ENCODE results near the gene PLOD2.

PLOD2 gene

GRCh38 chr3:146156095-146156494, 4.9 kb downstream of the PLOD2 start:
- Histone ChIP-seq H3K79me2 (ENCODE audit: insufficient read depth, low read length) (no peaks in the 10 kb centered on the region), H3K9me3 (ENCODE audit: insufficient read depth, low read depth, low read length) (no peaks in the 10 kb centered on the region)

GRCh38 chr3:146154995-146155394, 6.0 kb downstream of the PLOD2 start:
- Histone ChIP-seq H3K36me3 (ENCODE audit: insufficient read depth, low read length) (no peaks in the 10 kb centered on the region), H3K9me3 (ENCODE audit: insufficient read depth, low read depth, low read length) (no peaks in the 10 kb centered on the region), H4K20me1 (ENCODE audit: insufficient read depth, low read length, poor library complexity, severe bottlenecking) (no peaks in the 10 kb centered on the region), H3K27me3 (ENCODE audit: insufficient read depth, low read length, poor library complexity, severe bottlenecking) (no peaks in the 10 kb centered on the region), H3K4me2 (ENCODE audit: low read depth, low read length, poor library complexity, severe bottlenecking) (no peak overlapping the region), H3K9ac (ENCODE audit: low read depth, low read length, poor library complexity, severe bottlenecking) (no peak overlapping the region), H2AFZ (ENCODE audit: low read length) (no peak overlapping the region), H3F3A (ENCODE audit: low read depth) (no peaks in the 10 kb centered on the region), H3K79me2 (ENCODE audit: insufficient read depth, low read length) (no peaks in the 10 kb centered on the region), H3K4me3 (ENCODE audit: low read length, poor library complexity, severe bottlenecking) (no peak overlapping the region), H3K4me1 (ENCODE audit: insufficient read depth, low read length, poor library complexity, severe bottlenecking) (no peaks in the 10 kb centered on the region), H3K9me2 (replicated peaks; ENCODE audit: low read depth, low read length) (no peaks in the 10 kb centered on the region)
- TF ChIP-seq EZH2phosphoT487 (IDR thresholded peaks at IDR 0.05; ENCODE audit: borderline replicate concordance) (no peak), CTCF (conservative IDR thresholded peaks at IDR 0.05; ENCODE audit: low read length) (no peak)

More at GRCh38 chr3:146156095-146156494, 4.9 kb downstream of the PLOD2 start:
- Histone ChIP-seq H3K9me2 (replicated peaks; ENCODE audit: low read depth, low read length) (no peaks in the 10 kb centered on the region), H3K4me1 (ENCODE audit: insufficient read depth, low read length, poor library complexity, severe bottlenecking) (no peaks in the 10 kb centered on the region), H3K9ac (ENCODE audit: low read depth, low read length, poor library complexity, severe bottlenecking) (no peak overlapping the region), H2AFZ (ENCODE audit: low read length) (no peak overlapping the region), H3F3A (ENCODE audit: low read depth) (no peaks in the 10 kb centered on the region), H4K20me1 (ENCODE audit: insufficient read depth, low read length, poor library complexity, severe bottlenecking) (no peaks in the 10 kb centered on the region), H3K4me2 (ENCODE audit: low read depth, low read length, poor library complexity, severe bottlenecking) (no peak overlapping the region), H3K36me3 (ENCODE audit: insufficient read depth, low read length) (no peaks in the 10 kb centered on the region), H3K4me3 (ENCODE audit: low read length, poor library complexity, severe bottlenecking) (no peak overlapping the region), H3K27me3 (ENCODE audit: insufficient read depth, low read length, poor library complexity, severe bottlenecking) (no peaks in the 10 kb centered on the region)
- TF ChIP-seq CTCF (conservative IDR thresholded peaks at IDR 0.05; ENCODE audit: low read length): no peak
- TF ChIP-seq EZH2phosphoT487 (IDR thresholded peaks at IDR 0.05; ENCODE audit: borderline replicate concordance): no peak

GRCh38 chr3:146154316-146154715, 6.7 kb downstream of the PLOD2 start:
- H3K4me1 ChIP-seq (ENCODE audit: insufficient read depth, low read length, poor library complexity, severe bottlenecking): no peaks in the 10 kb centered on the region
- no peaks in the 10 kb centered on the region for H3F3A ChIP-seq (ENCODE audit: low read depth)
- no peaks in the 10 kb centered on the region for H3K79me2 ChIP-seq (ENCODE audit: insufficient read depth, low read length)
- no peaks in the 10 kb centered on the region for H3K36me3 ChIP-seq (ENCODE audit: insufficient read depth, low read length)
- H3K4me3 ChIP-seq (ENCODE audit: low read length, poor library complexity, severe bottlenecking): no peak overlapping the region
- no peaks in the 10 kb centered on the region for H3K9me2 ChIP-seq (replicated peaks; ENCODE audit: low read depth, low read length)
- H3K9ac ChIP-seq (ENCODE audit: low read depth, low read length, poor library complexity, severe bottlenecking): no peak overlapping the region
- TF ChIP-seq EZH2phosphoT487 (IDR thresholded peaks at IDR 0.05; ENCODE audit: borderline replicate concordance) (no peak), CTCF (conservative IDR thresholded peaks at IDR 0.05; ENCODE audit: low read length) (no peak)
- no peaks in the 10 kb centered on the region for H3K27me3 ChIP-seq (ENCODE audit: insufficient read depth, low read length, poor library complexity, severe bottlenecking)
- H2AFZ ChIP-seq (ENCODE audit: low read length): no peak overlapping the region
- no peaks in the 10 kb centered on the region for H4K20me1 ChIP-seq (ENCODE audit: insufficient read depth, low read length, poor library complexity, severe bottlenecking)
- no peak overlapping the region for H3K4me2 ChIP-seq (ENCODE audit: low read depth, low read length, poor library complexity, severe bottlenecking)
- no peaks in the 10 kb centered on the region for H3K9me3 ChIP-seq (ENCODE audit: insufficient read depth, low read depth, low read length)
